Inferior parietal cortex (tissue), 1 donor: ENCODE measurements around the gene PCDHGB1.
A peak's percentile ranks its signal among the peaks of the same experiment; 100 is the strongest.
"Not testable (repeated sequence)": the region's sequence is repeated elsewhere in the genome, so short reads cannot be mapped to it uniquely, and the experiment has no call there.

Experiments used
- DNase-seq: peaks from one replicate; pipeline ENCODE4 v3.0.0-alpha.2; 2016; ENCODE audit errors: extremely low spot score

PCDHGB1 gene

DNA sequence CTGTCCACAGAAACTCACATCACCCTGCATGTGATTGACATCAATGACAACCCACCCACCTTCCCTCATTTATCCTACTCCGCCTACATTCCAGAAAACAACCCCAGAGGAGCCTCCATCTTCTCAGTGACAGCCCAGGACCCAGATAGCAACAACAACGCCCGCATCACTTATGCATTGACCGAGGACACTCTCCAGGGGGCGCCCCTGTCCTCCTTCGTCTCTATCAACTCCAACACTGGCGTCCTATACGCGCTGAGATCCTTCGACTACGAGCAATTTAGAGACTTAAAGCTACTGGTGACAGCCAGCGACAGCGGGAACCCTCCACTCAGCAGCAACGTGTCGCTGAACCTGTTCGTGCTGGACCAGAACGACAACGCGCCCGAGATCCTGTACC, 4.6 kb upstream of the PCDHGB1 start:
- DNase-seq = no peak

GRCh38 chr5:141346017-141346416, 3.9 kb upstream of the PCDHGB1 start:
- not testable (repeated sequence) for DNase-seq

GRCh38 chr5:141351591-141351990, 1.7 kb downstream of the PCDHGB1 start:
- DNase-seq = no peak

DNA sequence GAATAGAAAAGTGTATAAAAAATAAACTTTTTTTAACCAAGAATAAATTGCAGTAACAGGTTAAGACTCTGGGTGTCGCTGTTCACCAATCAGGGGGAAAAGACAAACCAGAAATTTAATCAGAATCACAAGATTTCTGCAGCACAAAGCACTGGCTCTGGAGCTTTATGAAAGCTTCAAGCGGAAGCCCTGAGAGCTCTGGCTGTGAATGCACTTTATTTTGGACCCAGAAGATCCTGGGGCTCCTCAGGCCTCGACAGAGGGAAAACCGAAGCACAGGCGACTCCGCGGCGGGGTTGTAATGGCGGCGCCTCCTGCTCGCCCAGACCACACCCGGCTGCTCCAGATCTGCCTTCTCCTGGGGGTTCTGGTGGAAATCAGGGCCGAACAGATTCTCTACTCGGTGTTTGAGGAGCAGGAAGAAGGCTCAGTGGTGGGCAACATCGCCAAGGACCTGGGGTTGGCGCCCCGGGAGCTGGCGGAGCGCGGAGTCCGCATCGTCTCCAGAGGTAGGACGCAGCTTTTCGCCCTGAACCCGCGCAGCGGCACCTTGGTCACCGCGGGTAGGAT, 5.1 kb downstream of the PCDHGB1 start, which contains the start of gene PCDHGA4:
TSS of gene PCDHGA4 (plus strand) at position 122 of the 570 bp plus-strand sequence. CDS start at position 209, 87 bp downstream.
- DNase-seq = no peak

DNA sequence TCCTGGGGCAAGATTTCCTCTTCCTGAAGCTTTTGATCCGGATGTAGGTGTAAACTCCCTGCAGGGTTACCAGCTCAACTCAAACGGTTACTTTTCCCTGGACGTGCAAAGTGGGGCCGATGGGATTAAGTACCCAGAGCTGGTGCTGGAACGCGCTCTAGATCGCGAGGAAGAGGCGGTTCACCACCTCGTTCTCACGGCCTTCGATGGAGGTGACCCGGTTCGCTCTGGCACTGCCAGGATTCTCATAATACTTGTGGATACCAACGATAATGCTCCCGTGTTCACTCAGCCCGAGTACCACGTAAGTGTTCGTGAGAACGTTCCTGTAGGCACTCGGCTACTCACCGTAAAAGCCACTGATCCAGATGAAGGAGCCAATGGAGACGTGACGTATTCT, 5.7 kb downstream of the PCDHGB1 start:
- DNase-seq = no peak

DNA sequence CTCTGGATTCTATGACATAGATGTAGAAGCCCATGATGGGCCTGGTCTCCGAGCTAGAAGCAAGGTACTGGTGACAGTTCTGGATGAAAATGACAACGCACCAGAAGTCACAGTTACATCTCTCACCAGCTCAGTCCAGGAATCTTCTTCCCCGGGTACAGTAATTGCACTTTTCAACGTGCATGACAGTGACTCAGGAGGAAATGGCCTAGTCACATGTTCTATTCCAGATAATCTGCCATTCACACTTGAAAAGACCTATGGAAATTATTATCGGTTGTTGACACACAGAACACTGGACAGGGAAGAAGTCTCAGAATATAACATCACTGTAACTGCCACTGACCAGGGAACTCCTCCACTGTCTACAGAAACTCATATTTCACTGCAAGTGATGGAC, 6.2 kb downstream of the PCDHGB1 start:
- no peak for DNase-seq

GRCh38 chr5:141356950-141357349, 7.1 kb downstream of the PCDHGB1 start:
- no peak for DNase-seq

GRCh38 chr5:141359790-141360426, 10.0 kb downstream of the PCDHGB1 start, which contains the start of gene PCDHGB2:
Gene PCDHGB2 (plus strand): TSS chr5:141359994. CDS start chr5:141360136, 142 bp downstream.
- peak; percentile 27 for DNase-seq

DNA sequence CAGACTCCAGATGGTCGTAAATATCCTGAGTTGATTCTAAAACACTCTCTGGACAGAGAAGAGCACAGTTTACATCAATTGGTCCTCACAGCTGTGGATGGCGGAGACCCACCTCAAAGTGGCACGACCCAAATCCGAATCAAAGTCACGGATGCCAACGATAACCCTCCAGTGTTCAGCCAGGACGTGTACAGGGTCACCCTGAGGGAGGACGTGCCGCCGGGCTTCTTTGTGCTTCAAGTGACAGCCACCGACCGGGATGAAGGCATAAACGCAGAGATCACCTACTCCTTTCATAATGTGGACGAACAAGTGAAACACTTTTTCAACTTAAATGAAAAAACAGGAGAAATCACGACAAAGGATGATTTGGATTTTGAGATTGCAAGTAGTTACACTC, 10.8 kb downstream of the PCDHGB1 start:
- no peak for DNase-seq

GRCh38 chr5:141362719-141363118, 12.8 kb downstream of the PCDHGB1 start:
- no peak for DNase-seq

DNA sequence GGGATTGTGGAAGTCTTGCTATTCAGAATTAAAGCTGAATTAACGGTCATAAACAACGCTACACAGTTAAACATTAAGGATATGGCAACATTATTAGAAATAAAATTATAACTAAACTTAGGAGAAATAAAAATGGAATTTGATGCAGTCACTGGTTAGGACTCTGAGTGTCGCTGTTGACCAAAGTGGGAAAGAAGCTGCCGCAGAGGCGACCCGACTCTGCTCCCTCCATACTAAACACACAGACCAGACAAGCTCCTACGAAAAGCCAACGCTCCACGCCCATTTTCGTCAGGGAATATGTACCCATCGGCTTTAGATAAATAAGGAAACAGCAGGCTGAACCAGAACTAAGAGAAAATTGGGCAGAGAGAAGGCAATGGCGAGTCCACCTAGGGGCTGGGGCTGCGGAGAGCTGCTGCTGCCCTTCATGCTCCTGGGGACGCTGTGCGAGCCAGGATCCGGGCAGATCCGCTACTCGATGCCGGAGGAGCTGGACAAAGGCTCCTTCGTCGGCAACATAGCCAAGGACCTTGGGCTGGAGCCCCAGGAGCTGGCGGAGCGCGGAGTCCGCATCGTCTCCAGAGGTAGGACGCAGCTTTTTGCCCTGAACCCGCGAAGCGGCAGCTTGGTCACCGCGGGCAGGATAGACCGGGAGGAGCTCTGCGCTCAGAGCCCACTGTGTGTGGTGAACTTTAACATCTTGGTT, 14.2 kb downstream of the PCDHGB1 start, which contains the start of gene PCDHGA5:
TSS of gene PCDHGA5 (plus strand) at position 211 of the 709 bp plus-strand sequence. CDS start at position 380, 169 bp downstream.
- DNase-seq = no peak

DNA sequence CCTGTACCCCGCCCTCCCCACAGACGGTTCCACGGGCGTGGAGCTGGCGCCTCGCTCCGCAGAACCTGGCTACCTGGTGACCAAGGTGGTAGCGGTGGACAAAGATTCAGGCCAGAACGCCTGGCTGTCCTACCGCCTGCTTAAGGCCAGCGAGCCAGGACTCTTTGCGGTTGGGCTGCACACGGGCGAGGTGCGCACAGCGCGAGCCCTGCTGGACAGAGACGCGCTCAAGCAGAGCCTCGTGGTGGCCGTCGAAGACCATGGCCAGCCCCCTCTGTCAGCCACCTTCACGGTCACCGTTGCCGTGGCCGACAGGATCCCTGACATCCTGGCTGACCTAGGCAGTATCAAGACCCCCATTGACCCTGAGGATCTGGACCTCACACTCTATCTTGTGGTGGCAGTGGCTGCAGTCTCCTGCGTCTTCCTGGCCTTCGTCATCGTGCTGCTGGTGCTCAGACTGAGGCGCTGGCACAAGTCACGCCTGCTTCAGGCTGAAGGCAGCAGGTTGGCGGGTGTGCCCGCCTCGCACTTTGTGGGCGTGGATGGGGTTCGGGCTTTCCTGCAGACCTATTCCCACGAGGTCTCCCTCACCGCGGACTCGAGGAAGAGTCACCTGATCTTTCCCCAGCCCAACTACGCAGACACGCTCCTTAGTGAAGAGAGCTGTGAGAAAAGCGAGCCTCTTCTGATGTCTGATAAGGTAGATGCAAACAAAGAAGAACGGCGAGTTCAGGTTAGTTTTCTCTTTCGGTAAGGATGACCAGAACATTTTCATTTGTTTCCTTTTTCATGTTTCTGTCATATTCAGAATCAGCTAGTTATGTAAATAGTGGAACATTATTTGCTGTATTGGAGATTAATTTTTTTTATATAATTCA, 16.4 kb downstream of the PCDHGB1 start:
- DNase-seq = no peak

GRCh38 chr5:141369994-141370848, 20.3 kb downstream of the PCDHGB1 start, which contains the start of gene PCDHGB3:
Gene PCDHGB3 (plus strand): TSS chr5:141370242. CDS start chr5:141370395, 153 bp downstream.
- peak; percentile 4 for DNase-seq

DNA sequence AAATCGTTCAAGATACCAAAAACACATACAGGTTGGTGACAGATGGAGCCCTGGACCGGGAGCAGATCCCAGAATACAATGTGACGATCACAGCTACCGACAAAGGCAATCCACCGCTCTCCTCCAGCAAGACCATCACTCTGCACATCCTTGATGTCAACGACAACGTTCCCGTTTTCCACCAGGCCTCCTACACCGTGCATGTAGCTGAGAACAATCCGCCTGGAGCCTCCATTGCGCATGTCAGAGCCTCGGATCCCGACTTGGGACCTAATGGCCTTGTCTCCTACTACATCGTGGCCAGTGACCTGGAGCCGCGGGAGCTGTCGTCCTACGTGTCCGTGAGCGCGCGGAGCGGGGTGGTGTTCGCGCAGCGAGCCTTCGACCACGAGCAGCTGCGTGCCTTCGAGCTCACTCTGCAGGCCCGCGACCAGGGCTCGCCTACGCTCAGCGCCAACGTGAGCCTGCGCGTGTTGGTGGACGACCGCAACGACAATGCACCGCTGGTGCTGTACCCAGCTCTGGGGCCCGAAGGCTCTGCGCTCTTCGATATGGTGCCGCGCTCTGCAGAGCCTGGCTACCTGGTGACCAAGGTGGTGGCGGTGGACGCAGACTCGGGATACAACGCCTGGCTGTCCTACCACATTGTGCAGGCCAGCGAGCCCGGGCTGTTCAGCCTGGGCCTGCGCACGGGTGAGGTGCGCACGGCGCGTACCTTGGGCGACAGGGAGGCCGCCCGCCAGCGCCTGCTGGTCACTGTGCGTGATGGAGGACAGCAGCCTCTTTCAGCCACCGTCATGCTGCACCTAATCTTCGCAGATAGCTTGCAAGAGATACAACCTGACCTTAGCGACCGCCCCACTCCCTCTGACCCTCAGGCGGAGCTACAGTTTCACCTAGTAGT, 21.9 kb downstream of the PCDHGB1 start:
- no peak for DNase-seq

DNA sequence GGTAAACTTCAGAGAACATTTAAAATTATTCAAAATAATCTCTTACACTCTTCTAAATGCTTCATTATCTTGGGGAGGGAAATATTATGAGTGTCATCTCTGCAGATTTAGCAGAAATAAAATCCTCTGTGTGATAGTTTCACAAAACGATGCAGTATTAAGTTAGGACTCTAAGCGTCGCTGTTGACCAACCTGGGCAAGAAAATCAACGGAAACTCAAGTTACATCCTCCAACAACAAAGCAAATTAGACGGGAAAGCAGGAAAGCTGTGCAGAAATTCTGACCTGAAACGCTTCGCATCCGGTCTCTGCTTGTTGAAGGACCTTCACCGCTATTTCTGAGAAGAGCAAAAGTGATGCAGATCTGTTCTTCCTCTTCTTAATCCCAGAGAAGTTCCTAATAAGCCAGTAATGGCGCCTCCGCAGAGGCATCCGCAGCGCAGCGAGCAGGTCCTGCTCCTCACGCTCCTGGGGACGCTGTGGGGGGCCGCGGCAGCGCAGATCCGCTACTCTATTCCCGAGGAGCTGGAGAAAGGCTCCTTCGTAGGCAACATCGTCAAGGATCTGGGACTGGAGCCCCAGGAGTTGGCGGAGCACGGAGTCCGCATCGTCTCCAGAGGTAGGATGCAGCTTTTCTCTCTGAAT, 23.9 kb downstream of the PCDHGB1 start, which contains the start of gene PCDHGA6:
TSS of gene PCDHGA6 (plus strand) at position 219 of the 645 bp plus-strand sequence. CDS start at position 412, 193 bp downstream.
- DNase-seq = no peak

- no peak for DNase-seq
Observed at GRCh38 chr5:141374627-141375026, 24.7 kb downstream of the PCDHGB1 start.

- not testable (repeated sequence) for DNase-seq
Observed at GRCh38 chr5:141375444-141376155, 25.7 kb downstream of the PCDHGB1 start.
